HEK293 (cell line): ENCODE results near the gene IQCE.

Experiments used
- CTCF ChIA-PET: fragments of 350-600 bp; formaldehyde crosslinking; extraction: SDS; loops from one replicate; lab custom pipeline; 2021; ENCODE audit warnings: antibody characterized with exemption; lab: Yijun Ruan, JAX
- POLR2A ChIA-PET: fragments of 300-600 bp; formaldehyde crosslinking; extraction: SDS; loops from one replicate; lab custom pipeline; 2020; ENCODE audit warnings: antibody characterized with exemption, inconsistent platforms; lab: Yijun Ruan, JAX
- H3K27ac ChIP-seq: fragments of 200-500 bp; sonication (Bioruptor generic); 2 replicates; pipeline ENCODE4 v1.5.1; 2014; ENCODE audit warnings: low read depth, low read length, control low read depth, inconsistent platforms; ENCODE audit errors: extremely low read depth
- H3K36me3 ChIP-seq, 2 experiments: fragments of 200-500 bp in 1 of 2; sonication (Bioruptor generic) in 1 of 2; 1 replicate in 1 of 2; 2 replicates in 1 of 2; pipeline ENCODE4 v1.5.1; 2014 to 2017; ENCODE audit warnings: inconsistent platforms in 2 of 2, low read length in 2 of 2; ENCODE audit not compliant: control insufficient read depth in 2 of 2, insufficient read depth in 1 of 2
- H3K4me1 ChIP-seq: fragments of 200-500 bp; sonication (Bioruptor generic); 2 replicates; pipeline ENCODE4 v1.5.1; 2014; ENCODE audit warnings: mild to moderate bottlenecking, low read length, inconsistent platforms; ENCODE audit not compliant: control insufficient read depth, insufficient read depth
- H3K4me3 ChIP-seq: 2 replicates; pipeline ENCODE4 v1.5.1; 2011; ENCODE audit warnings: low read depth, mild to moderate bottlenecking, control low read depth, low read length, moderate library complexity
- H3K9me3 ChIP-seq: fragments of 200-500 bp; sonication (Bioruptor generic); 2 replicates; pipeline ENCODE4 v1.5.1; 2014; ENCODE audit warnings: low read depth, low read length, inconsistent platforms; ENCODE audit not compliant: control insufficient read depth, insufficient read depth
- KLF1 ChIP-seq: fragments of 450-650 bp; formaldehyde crosslinking; IDR thresholded peaks from 2 replicates; pipeline ENCODE4 v1.5.1; 2016; ENCODE audit warnings: missing biosample characterization, missing genetic modification characterization
- KLF10 ChIP-seq: fragments of 450-650 bp; IDR thresholded peaks from 2 replicates; pipeline ENCODE4 v1.5.1; 2018; ENCODE audit warnings: missing biosample characterization, mild to moderate bottlenecking, missing genetic modification characterization
- KLF8 ChIP-seq: fragments of 450-650 bp; formaldehyde crosslinking; IDR thresholded peaks from 2 replicates; pipeline ENCODE4 v1.5.1; 2016; ENCODE audit warnings: missing biosample characterization, missing genetic modification characterization
- OVOL3 ChIP-seq: fragments of 450-650 bp; formaldehyde crosslinking; IDR thresholded peaks from 2 replicates; pipeline ENCODE4 v1.5.1; 2016; ENCODE audit warnings: missing biosample characterization, missing genetic modification characterization
- SCRT1 ChIP-seq: fragments of 450-650 bp; formaldehyde crosslinking; IDR thresholded peaks from 2 replicates; pipeline ENCODE4 v1.5.1; 2016; ENCODE audit warnings: missing biosample characterization, missing genetic modification characterization, borderline replicate concordance
- SCRT2 ChIP-seq: fragments of 450-650 bp; formaldehyde crosslinking; IDR thresholded peaks from 2 replicates; pipeline ENCODE4 v1.5.1; 2016; ENCODE audit warnings: missing biosample characterization, missing genetic modification characterization
- ZBTB8A ChIP-seq: fragments of 450-650 bp; formaldehyde crosslinking; IDR thresholded peaks from 2 replicates; pipeline ENCODE4 v1.5.1; 2016; ENCODE audit warnings: missing biosample characterization, missing genetic modification characterization
- ZFHX2 ChIP-seq: fragments of 450-650 bp; formaldehyde crosslinking; conservative IDR thresholded peaks from 2 replicates; pipeline ENCODE4 v1.5.1; 2016; ENCODE audit warnings: missing biosample characterization, missing genetic modification characterization
- ZFP3 ChIP-seq: fragments of 450-650 bp; formaldehyde crosslinking; IDR thresholded peaks from 2 replicates; pipeline ENCODE4 v1.5.1; 2016; ENCODE audit warnings: low read depth, missing biosample characterization, missing genetic modification characterization
- TF ChIP-seq, protein P1 (sequence below): fragments of 450-650 bp; formaldehyde crosslinking; IDR thresholded peaks from 2 replicates; pipeline ENCODE4 v1.5.1; 2017; ENCODE audit warnings: missing biosample characterization, missing genetic modification characterization
- TF ChIP-seq, protein P2 (sequence below): fragments of 450-650 bp; formaldehyde crosslinking; IDR thresholded peaks from 2 replicates; pipeline ENCODE4 v1.5.1; 2016; ENCODE audit warnings: missing biosample characterization, missing genetic modification characterization
- TF ChIP-seq, protein P3 (sequence below): fragments of 450-650 bp; IDR thresholded peaks from 2 replicates; pipeline ENCODE4 v1.5.1; 2018; ENCODE audit warnings: missing biosample characterization, mild to moderate bottlenecking, missing genetic modification characterization
- TF ChIP-seq, protein P4 (sequence below): fragments of 450-650 bp; formaldehyde crosslinking; IDR thresholded peaks from 2 replicates; pipeline ENCODE4 v1.5.1; 2017; ENCODE audit warnings: missing biosample characterization, missing genetic modification characterization
- TF ChIP-seq, protein P5 (sequence below): fragments of 450-650 bp; formaldehyde crosslinking; IDR thresholded peaks from 2 replicates; pipeline ENCODE4 v1.5.1; 2017; ENCODE audit warnings: missing biosample characterization, mild to moderate bottlenecking, missing genetic modification characterization, moderate library complexity

IQCE gene

DNA sequence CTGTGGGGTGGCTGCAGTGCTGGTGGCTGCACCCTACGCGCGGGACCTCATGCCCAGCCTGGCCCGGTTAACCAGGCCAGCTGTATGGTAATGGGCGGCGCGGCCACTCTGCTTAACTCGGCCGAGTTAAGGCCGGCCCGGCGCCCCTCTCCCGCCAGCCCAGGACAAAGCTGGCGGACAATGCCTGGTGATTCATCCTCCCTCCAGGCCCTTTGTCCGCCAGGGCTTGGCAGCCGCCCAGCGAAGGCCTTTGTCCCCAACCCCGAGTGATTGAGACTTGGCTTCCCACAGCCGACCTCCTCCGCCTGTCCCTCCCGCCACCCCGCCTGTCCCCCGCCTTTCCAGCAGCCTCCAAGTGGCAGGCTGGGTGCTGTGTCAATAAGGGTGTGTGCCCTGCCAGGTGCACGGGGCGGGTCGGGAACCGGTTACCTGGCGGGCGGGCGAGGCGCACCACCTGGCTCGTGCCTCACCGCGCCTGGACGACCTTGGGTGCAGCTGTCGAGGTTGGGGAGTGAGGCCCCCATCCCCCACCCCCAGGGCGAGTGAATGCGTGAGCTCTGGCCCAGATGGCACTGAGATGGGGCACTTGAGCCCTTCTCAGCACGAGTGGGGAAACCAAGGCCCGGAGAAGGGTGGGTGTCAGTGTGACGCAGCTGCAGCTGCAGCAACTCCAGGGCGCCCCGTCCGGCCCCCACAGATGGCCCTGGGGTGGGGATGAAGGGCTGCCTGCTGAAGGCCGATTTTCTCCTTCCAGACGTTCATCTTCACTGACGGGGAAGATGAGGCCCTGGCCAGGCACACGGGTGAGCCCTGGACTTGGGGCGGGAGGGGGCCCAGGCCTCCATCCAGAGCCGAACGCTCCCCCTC lies 34.6 kb upstream of the IQCE start (continued):
- TF ChIP-seq, protein P1, sequence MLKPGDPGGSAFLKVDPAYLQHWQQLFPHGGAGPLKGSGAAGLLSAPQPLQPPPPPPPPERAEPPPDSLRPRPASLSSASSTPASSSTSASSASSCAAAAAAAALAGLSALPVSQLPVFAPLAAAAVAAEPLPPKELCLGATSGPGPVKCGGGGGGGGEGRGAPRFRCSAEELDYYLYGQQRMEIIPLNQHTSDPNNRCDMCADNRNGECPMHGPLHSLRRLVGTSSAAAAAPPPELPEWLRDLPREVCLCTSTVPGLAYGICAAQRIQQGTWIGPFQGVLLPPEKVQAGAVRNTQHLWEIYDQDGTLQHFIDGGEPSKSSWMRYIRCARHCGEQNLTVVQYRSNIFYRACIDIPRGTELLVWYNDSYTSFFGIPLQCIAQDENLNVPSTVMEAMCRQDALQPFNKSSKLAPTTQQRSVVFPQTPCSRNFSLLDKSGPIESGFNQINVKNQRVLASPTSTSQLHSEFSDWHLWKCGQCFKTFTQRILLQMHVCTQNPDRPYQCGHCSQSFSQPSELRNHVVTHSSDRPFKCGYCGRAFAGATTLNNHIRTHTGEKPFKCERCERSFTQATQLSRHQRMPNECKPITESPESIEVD (tag by site-specific recombination), result no peak
- TF ChIP-seq ZFP3 (tag by site-specific recombination) (no peak), ZFHX2 (peak; percentile 53), ZBTB8A (tag by site-specific recombination) (no peak), OVOL3 (tag by site-specific recombination) (no peak)

DNA sequence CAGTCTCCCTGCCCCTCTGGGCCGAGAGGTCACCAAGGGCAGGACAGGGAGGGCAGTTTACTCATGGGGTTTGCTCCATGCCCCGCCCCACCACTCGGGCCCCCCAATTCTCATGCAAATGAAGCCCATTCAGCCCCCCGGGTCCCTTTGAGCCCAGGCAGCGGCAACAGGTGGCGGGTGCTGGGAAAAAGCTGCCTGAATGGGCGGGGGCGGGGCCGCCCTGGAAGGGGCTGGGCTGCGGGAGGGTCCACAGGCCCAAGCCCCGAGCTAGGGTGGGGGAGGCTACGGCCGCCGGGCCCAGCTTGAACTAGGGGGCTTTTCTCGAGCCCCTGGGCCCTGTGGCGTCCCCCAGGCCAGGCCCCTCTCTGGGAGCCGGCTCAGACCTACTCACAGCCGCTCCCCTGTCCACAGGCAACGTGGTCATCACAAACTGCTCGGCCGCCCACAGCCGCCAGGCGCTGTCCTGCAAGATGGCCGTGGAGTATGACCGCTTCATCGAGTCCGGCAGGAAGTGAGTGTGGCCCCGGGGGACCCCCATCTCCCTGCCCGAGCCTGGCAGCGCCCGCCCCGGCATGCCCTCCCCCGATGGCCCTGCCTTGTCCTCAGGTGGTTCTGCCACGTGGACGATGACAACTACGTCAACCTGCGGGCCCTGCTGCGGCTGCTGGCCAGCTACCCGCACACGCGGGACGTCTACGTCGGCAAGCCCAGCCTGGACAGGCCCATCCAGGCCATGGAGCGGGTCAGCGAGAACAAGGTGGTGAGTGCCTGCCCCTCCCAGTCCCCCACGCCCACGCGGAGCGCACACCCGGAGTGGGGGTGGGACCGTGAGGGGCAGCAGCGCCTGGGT lies 33.7 kb upstream of the IQCE start:
- POLR2A ChIA-PET, result no interaction called here
- CTCF ChIA-PET, result no interaction called here
- Histone ChIP-seq H3K27ac (no peak overlapping the region), H3K36me3 (no peaks in the 10 kb centered on the region), H3K9me3 (no peaks in the 10 kb centered on the region), H3K4me1 (peaks cover 11% of the 10 kb centered on the region), H3K4me3 (no peak overlapping the region)
- TF ChIP-seq, protein P2, sequence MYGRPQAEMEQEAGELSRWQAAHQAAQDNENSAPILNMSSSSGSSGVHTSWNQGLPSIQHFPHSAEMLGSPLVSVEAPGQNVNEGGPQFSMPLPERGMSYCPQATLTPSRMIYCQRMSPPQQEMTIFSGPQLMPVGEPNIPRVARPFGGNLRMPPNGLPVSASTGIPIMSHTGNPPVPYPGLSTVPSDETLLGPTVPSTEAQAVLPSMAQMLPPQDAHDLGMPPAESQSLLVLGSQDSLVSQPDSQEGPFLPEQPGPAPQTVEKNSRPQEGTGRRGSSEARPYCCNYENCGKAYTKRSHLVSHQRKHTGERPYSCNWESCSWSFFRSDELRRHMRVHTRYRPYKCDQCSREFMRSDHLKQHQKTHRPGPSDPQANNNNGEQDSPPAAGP (tag by site-specific recombination), result no peak
- 0 out of 2 replicates have a peak, but pooled peaks have one; percentile 20 for TF ChIP-seq KLF8
- TF ChIP-seq ZFHX2, result peak; percentile 56
- TF ChIP-seq, protein P3, sequence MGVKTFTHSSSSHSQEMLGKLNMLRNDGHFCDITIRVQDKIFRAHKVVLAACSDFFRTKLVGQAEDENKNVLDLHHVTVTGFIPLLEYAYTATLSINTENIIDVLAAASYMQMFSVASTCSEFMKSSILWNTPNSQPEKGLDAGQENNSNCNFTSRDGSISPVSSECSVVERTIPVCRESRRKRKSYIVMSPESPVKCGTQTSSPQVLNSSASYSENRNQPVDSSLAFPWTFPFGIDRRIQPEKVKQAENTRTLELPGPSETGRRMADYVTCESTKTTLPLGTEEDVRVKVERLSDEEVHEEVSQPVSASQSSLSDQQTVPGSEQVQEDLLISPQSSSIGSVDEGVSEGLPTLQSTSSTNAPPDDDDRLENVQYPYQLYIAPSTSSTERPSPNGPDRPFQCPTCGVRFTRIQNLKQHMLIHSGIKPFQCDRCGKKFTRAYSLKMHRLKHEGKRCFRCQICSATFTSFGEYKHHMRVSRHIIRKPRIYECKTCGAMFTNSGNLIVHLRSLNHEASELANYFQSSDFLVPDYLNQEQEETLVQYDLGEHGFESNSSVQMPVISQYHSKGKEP (tag by site-specific recombination), result no peak
- peak; percentile 77 for TF ChIP-seq KLF1 (tag by site-specific recombination)
- TF ChIP-seq, protein P4, sequence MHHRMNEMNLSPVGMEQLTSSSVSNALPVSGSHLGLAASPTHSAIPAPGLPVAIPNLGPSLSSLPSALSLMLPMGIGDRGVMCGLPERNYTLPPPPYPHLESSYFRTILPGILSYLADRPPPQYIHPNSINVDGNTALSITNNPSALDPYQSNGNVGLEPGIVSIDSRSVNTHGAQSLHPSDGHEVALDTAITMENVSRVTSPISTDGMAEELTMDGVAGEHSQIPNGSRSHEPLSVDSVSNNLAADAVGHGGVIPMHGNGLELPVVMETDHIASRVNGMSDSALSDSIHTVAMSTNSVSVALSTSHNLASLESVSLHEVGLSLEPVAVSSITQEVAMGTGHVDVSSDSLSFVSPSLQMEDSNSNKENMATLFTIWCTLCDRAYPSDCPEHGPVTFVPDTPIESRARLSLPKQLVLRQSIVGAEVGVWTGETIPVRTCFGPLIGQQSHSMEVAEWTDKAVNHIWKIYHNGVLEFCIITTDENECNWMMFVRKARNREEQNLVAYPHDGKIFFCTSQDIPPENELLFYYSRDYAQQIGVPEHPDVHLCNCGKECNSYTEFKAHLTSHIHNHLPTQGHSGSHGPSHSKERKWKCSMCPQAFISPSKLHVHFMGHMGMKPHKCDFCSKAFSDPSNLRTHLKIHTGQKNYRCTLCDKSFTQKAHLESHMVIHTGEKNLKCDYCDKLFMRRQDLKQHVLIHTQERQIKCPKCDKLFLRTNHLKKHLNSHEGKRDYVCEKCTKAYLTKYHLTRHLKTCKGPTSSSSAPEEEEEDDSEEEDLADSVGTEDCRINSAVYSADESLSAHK (tag by site-specific recombination), result no peak
- no peak for TF ChIP-seq KLF10
- peak; percentile 74 for TF ChIP-seq SCRT2
- TF ChIP-seq SCRT1, result 0 out of 2 replicates have a peak, but pooled peaks have one; percentile 12
- TF ChIP-seq, protein P5, sequence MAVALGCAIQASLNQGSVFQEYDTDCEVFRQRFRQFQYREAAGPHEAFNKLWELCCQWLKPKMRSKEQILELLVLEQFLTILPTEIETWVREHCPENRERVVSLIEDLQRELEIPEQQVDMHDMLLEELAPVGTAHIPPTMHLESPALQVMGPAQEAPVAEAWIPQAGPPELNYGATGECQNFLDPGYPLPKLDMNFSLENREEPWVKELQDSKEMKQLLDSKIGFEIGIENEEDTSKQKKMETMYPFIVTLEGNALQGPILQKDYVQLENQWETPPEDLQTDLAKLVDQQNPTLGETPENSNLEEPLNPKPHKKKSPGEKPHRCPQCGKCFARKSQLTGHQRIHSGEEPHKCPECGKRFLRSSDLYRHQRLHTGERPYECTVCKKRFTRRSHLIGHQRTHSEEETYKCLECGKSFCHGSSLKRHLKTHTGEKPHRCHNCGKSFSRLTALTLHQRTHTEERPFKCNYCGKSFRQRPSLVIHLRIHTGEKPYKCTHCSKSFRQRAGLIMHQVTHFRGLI (tag by site-specific recombination), result peak; percentile 56; the same call in 1 of the 2 replicates
